ENCODE measurements around the gene CDK6.
"Not testable (repeated sequence)": the region's sequence is repeated elsewhere in the genome, so short reads cannot be mapped to it uniquely, and the experiment has no call there.

CDK6 gene

DNA sequence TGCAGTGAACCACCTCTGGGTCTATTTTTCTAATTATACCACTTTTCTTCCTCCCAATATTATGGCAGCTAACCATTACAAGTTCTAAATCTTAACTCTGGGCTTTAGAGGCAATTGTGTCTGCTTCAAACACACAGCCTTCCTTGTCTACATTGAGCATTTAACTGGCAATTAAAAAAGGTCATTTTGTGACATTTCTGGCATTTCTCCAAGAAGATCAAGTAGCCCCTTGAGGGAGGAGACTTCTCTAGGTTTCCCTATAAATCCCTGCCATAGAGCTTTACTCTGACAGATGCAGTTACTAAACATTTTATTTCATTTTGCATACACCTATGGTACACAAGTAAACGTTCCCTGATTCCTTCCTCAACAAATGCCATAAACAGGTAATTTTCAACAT is 212.8 kb downstream of the CDK6 start:
- no peak for DNase-seq (ENCODE audit: low read depth in 2 of 2)

DNA sequence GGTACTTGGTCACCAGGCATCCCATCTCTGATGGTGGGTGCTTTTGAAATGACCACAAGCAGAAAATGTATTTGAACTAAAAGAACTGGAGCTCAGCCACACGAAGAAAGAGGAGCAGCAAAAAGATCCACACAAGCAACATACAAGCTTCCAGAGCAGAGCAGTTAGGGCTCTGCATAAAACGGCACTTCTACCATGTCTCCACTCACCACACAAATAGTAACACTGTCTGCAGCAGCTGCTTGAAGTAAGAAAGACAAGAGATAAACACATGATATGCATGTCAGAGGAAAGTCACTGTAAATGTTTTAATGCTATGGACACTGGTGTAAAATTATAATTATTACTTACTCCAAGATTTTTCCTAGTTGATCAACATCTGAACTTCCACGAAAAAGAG is 213.7 kb downstream of the CDK6 start:
- DNase-seq (ENCODE audit: low read depth in 2 of 2): no peak

DNA sequence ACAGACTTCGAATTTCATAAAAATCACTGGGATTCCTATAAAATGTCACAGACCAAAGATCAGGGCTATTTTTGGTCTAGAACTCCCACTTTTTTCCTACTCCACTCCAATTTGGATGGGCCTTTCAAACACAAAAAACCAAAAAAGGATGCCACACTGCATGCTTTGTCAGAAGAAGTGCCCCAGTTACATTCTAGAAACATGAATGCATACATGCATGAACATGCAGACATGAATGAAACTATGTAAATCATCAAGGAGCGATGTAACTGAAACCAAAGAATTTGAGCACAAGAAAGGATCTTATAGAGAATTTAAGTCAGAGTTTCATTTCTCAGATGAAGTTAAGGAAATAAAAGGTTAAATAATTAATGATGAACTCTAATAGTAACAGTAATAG is 214.3 kb downstream of the CDK6 start:
- no peak for DNase-seq (ENCODE audit: low read depth in 2 of 2)

DNA sequence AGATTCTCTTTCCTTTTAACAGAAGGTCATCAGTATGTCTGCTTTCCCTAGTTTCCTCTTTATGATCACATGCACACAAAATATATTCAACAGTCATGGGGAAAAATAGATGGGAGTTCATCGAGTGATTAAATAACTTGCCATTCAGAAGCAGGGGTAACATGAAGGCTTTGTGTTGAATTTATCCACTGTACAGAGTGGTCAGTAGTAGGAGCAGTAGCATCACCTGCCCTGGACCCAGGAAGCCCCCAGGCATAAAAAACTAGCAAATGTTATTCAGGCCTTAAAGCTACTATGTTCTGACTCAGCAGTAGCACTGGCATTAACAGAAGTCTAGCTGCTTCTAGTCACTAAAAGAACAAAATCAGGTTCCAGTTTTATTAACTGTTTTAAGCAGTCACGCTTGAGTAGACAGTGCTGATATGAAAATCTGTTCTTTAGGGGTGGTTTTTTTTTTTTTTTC is 214.8 kb downstream of the CDK6 start:
- no peak for DNase-seq (ENCODE audit: low read depth in 2 of 2)

DNA sequence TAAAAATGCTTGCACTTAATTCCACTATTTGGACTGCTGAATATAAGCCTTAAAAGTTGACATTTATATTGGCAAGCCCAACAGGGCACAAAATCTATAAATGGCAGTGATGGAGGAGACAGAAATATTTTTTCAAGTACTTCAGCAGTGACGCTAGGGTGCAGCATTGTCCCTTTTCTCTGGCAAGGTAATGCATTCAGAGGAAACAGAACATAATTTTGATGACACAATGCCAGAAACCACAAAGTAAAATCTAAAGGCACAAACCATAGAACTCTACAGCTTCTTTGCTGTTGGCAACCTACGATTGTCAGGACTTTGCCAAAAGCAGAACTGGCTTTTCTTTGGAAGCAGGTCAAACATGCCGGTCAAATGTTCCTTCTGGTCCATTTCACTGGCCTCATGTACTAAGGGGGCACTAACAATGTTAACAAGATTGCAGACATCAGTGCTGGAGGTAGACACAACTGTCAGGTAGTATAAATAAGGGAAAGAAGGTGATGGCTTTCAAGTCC is 215.3 kb downstream of the CDK6 start:
- DNase-seq (ENCODE audit: low read depth in 2 of 2): peak; percentile 82 to 85

DNA sequence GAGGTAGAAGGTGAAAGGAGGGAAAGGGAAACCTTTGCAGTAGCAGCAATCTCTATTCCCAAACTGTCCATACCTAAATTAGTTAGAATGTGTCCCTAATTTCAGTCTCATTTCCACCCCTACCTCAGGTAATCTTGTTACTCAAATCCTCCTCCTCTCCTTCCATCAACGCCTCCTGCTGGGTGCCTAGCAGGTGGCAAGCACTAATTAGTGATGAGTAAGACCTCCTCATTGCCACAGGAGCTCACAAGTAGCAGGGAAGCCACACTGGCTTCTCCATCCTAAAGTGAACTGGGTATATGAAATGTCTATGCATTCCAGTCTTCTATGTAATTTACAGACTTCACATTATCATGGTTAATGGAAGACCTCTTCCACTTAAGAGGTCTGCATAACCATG is 220.5 kb downstream of the CDK6 start:
- no peak for DNase-seq (ENCODE audit: low read depth in 2 of 2)

DNA sequence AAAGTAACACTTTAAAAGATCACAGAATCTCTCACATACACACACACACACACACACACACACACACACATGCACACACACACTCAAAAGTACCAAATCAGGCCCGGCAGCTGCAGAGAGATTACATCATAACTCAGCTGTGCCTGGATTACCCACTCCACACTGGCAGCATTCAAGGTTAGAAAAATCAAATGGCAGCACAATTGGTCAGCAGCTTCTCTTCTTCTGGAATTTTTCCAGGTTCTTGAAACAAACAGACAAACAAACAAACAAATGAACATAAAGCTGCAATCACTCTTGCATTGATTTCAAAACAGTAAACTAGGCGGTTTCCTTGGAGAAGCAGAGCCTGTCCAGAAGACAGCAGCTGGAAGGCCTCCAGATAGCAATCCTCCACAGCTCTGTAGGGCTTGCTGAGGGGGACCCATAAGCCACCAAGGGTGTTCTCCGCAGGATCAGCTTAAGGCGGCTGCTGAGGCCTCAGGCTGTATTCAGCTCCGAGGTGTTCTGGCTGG is 221.7 kb downstream of the CDK6 start:
- DNase-seq (ENCODE audit: low read depth in 2 of 2): no peak

DNA sequence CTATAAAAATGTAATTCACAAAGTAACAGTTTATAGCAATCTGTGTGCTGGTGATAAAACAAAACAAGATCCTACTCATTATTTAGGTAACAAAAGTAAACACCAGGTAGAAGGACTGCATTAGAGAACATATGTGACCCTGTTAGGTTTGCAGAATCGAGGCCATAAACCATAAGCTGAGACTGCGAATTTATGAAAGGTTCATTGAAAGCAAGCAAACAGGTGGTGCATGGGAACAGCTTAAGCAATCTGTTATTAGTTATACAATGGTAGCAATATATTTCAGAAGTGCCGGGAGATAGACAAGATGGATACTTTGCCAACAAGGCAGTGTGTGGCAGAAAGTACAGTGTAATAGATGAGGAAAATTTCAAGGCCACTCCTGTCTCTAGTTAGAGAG is 222.7 kb downstream of the CDK6 start:
- no peak for DNase-seq (ENCODE audit: low read depth in 2 of 2)

DNA sequence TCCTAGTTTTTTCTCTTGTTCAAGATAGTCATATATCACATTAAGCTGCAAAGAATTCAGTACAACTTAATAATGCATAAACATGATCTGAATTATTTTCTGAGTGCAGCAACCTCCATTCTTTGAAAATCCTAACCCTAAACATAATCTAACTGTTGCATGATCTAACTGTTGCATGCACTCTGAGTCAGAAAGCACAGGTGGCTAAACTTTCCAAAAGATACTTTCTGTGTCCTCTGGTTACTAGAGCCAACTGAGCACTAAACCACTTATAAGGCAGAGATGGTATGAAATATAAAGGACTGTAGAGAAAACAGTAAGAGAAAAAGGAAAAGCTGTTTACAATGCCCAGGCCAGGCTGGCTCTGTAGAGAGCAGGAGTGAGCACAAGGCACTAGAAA is 223.2 kb downstream of the CDK6 start:
- DNase-seq (ENCODE audit: low read depth in 2 of 2): no peak

DNA sequence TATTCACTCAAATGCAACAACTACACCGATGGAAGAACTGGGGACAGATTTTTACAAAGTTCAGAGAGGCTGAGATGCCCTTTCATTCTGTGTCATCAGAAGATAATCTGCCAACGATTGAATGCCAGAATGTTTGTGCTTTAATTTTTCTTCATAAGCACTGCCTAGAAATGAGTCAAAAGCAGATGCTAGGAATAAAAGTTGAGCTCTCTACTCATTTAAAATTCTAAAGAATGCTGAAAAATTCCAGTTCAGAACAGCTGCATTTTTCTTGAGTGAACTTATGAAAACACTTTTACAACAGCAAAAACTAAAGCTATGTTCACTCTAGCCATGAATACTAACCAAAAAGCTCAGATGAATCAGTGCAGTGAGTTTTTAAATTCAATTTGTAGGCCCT is 223.9 kb downstream of the CDK6 start:
- peak in 1 of 2 experiments; percentile 25 for DNase-seq (ENCODE audit: low read depth in 2 of 2)

DNA sequence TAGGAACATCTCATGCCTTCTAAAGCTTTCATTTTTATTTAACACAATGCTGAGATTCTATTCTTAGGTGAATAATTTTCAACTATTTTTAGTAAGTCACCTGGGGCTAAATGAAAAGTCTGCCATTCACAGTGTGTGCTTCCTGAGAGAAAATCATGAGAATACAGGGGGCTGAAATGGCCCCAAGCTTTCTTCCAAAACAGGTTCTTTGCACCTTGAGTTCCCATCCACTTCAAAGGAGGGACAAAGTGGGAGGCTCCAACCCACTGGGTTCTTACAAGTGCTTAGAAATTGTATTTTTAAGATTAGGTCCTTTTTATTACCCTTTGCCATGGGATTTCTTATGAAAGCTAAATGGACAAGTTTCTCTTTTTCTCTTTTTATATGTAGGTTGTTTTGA is 224.6 kb downstream of the CDK6 start:
- DNase-seq (ENCODE audit: low read depth in 2 of 2): no peak

DNA sequence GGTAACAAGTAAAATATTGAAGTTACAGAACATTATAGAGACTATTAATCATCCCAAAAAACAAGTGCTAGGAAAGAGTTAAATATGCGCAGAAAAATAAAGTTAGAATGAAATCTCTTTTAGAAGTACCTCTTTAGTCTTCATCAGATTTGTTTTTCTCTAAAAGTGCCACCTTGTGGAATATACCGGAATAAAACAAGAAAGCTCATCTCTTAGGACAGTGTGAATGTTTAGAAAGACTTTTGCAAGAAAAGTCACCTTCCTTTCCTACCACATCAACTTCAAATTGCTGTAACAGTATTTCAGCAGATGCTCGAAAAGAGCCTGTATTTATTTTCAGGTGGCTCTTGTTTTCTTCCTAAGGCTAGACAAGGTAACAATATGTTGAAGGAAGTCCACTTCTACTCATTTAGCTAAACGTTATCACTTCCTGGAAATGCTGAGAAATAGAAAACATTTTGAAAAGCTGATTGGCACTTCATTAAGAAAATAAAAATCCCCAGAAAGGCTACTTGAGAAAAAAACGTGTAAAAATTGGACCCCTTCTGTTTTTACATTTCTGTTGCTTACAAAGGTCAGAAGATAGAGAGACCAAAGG is 226.4 kb downstream of the CDK6 start:
- DNase-seq (ENCODE audit: low read depth in 2 of 2): no peak

DNA sequence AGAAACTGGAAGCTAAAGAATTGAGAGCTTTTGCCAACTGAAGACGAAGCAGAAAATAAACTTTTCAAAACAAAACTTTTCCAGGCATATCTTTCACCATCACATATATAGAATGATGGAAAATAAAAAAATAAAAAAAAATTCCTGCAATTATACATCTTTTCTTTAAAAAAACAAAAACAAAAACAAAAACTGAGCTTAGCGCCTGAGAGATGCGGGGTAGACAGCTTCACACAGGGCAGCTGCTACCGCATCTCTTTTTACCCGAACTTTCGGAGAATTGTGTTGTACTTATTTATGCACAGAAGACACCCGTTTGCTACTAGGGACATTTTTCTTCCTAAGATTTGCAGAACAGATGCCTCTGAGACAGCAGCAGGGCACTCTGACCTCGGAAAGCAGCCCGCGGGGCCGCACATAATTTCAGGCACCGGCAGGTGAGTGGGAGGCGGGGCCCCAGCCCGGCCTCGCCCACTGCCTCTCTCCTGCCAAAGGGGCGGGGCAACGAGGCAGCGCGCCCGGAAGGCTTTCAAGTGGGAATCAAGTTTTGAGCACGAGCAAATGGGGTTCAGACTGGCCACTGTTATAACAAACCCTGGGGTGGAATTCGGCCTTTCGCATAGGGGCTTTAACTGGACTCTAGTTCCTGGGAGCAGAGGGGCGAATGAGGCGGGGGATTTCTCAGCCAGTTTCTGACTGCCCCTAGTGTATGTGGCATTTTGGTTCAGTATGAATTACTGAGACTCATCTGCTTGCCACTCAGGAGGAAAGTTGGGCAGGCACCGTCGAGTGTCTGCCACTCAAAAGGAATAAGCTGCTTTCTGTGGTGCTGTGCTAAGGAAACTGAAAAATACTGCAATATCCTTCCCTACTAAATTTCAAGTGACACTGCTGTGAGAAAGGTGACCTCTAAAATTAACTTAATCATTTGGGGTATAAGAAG is 227.7 kb downstream of the CDK6 start:
- DNase-seq (ENCODE audit: low read depth in 2 of 2): no peak

DNA sequence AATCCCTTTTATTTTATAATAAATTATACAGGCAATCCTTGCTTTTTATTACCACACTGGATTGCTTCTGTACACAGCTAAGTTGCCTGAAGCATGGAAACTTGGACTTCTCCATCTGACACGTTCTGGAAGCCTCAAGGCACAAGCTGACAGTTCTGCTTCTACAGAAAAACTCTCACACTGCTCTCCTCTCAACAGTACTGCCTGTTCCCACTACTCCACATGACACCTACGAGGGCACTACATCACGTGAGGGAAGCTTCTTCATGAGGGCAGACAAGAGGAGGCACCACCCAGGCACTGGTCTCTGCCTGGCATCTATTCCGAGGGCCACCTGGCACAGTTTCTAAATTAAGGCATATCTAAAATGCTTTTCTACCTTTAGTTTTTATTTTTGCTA is 229.4 kb downstream of the CDK6 start:
- no peak for DNase-seq (ENCODE audit: low read depth in 2 of 2)

DNA sequence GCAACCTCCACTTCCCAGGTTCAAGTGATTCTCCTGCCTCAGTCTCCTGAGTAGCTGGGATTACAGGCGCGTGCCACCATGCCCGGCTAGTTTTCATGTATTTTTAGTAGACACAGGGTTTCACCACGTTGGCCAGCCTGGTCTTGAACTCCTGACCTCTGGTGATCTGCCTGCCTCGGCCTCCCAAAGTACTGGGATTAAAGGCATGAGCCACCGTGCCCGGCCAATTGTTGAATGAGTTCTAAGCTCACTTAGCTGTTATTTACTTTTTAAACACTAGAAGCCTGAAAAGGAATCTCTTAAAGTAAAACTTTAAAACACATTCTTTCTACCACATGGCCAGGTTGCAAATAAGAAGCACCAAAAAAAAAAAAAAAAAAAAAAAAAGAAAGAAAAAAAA is 231.9 kb downstream of the CDK6 start:
- not testable (repeated sequence) for DNase-seq (ENCODE audit: low read depth in 2 of 2)

DNA sequence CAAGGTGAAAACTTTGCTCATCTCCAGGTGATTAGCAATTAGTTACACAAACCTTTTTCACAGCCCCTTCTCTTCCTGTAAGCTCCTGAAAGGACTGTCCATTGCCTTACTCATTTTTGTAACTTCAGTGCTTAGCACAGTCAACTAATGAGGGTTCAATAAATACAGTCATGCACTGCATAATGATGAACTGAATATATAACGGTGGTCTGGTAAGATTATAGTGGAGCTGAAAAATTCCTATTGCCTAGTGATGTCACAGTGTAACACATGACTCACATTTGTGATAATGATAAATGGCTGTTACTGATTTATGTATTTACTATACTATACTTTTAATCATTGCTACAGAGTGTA is 233.3 kb downstream of the CDK6 start:
- no peak for DNase-seq (ENCODE audit: low read depth in 2 of 2)

DNA sequence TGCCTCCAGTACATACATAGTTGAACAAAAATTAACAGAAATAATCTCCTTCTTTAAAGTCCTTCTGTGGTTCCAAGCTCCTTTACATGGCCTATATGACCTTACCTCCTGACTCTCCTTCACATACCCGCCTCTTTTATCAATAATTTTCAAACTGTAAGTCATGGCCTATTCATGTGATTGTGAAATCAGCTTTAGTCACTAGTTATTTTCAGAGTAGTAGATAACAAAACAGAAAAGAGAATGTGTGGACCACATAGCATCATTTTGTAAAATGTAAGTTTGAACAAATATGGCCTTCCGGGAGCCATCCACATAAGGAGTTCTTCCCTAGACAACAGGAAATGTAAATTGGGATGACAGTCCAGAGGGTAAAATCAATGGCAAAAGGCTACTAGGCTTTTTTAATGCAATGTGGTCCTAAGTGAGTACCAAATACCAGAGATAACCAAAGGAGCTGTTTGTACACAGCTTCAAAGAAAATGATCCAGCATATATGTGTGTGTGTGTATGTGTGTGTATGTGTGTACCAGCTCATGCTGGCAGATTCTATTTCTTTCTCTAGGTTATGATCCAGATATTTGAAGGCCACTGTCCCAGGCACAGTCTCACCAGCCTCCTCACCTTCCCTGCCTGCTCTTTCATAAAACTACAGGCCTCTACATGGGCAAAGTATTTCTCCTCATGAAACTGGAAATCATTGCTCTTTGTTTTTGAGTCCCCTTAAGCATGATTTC is 233.9 kb downstream of the CDK6 start:
- no peak for DNase-seq (ENCODE audit: low read depth in 2 of 2)

DNA sequence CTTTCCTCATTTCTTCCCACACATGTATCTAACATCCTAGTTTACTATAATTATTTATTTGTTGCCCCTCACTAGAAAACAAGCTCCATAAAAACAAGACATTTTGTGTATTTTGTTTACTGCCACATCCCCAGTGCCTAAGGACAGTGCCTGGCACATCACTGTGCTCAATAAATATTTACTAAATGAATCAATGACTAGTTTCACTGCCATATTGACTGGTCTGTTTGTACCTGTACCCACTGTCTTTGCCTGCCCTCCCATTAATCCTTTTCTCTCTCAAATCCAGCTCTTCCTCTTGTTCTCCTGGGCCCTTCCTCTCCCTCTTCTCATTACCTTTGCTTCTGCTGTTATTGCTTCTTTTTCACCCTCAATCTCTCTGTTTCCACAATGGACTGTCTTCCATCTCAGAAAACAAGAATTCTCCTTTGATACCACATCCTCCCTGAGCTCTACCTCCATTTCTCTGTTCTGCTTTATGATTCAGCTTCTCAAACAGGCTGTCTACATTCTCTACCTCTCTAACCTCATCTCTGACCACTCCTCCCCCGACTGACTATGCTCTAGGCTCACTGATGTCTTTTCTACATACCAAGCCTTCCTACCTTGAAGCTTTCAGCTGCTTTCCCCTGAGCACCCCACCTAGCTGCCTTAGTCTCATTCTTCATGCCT is 237.9 kb downstream of the CDK6 start:
- no peak for DNase-seq (ENCODE audit: low read depth in 2 of 2)

DNA sequence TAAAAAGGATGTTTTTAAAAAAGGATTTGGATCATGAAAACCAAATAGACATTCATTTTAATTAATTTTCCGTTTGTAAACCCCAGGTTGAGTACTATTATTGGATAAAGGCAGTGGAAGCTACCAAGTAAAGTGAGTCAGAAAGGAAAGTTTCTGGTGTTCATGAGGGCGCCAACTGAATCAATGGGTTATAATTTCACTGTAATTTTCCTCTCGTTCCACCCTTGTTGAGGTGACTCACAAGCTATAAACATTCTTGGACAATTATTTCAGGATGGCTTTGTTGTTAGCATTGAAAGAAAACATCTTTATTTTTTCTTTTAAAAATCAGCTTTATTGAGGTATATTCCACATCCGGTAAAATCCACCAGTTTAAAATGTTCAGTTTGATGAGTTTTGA is 241.1 kb downstream of the CDK6 start:
- DNase-seq (ENCODE audit: low read depth in 2 of 2): peak; percentile 18 to 29

DNA sequence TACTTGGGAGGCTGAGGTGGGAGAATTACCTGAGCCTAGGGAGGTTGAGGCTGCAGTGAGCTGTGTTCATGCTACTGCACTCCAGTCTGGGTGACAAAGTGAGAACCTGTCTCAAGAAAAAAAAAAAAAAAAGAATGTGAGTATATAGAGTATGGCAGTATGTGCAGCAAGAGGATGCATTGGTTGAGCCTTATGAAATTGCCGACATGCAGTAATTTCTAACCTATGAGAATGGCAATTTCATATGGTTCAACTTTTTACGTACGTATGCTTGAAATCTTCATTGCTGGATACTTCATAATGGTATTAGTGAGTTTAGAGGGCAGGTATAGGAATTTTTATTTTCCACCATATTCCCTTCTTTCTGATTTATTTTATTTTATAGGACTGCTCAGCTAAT is 241.6 kb downstream of the CDK6 start:
- DNase-seq (ENCODE audit: low read depth in 2 of 2): no peak

DNA sequence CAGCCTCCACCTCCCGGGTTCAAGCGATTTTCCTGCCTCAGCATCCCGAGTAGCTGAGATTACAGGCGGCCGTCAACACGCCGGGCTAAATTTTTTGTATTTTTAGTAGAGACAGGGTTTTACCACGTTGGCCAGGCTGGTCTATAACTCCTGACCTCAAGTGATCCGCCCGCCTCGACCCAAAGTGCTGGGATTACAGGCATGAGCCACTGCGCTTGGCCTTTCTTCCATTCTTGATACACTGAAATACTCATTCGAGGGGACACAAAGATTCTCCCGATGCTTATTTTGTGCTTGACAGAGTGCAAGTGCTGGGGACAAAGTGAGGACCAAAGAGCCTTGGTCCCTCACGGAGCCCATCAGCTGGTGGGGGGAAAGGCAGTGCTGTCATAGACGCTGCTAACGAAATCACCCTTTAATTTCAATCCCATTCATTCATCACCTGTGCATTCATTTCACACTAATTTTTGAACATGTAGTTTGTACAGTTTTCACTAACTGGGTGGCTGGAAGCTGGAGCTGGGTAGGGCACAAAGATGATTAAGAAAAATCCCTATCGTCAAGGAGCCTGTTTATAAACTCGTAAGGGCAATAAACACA is 245.6 kb downstream of the CDK6 start:
- DNase-seq (ENCODE audit: low read depth in 2 of 2): no peak

All from fibroblast of skin of left quadriceps (primary cell).